Panc1 (cell line): Measurements from ENCODE around the gene PPEF1. TPM values are rescaled to one million over a fixed set of nuclear protein-coding genes. Genes with fewer than 3 reads are reported as not detected.

Source experiments
- ATAC-seq: fragments of 200-7000 bp; cut with Tn5 transposase; 2 replicates; pipeline ENCODE4 v1.9.1; 2020; ENCODE audit warnings: mild to moderate bottlenecking, moderate library complexity
- BruUV-seq: library from RNA; stranded (reverse); fragments of 400-500 nt; replicated peaks from 2 replicates; lab custom pipeline; 2021; lab: Mats Ljungman, UMichigan
- CTCF ChIA-PET: fragments of 300-600 bp; sonication (Branson Sonifier 250); formaldehyde crosslinking; loops from one replicate; lab custom pipeline; 2022; ENCODE audit warnings: antibody characterized with exemption; lab: Charles Lee
- POLR2A ChIA-PET: fragments of 300-600 bp; sonication (Branson Sonifier 250); formaldehyde crosslinking; loops from one replicate; lab custom pipeline; 2022; ENCODE audit warnings: antibody characterized with exemption; lab: Charles Lee
- DNase-seq: peaks from one replicate; pipeline ENCODE4 v3.0.0-alpha.2; 2010; ENCODE audit warnings: low read depth, low spot score
- H3K27ac ChIP-seq: 2 replicates; pipeline ENCODE4 v1.5.1; 2011; ENCODE audit warnings: mild to moderate bottlenecking, low read length, inconsistent platforms
- H3K27me3 ChIP-seq: fragments of 200-500 bp; sonication (Bioruptor generic); 2 replicates; pipeline ENCODE4 v1.6.0; 2014; ENCODE audit warnings: low read length, inconsistent platforms; ENCODE audit not compliant: control insufficient read depth, insufficient read depth
- H3K36me3 ChIP-seq: fragments of 200-500 bp; sonication (Bioruptor generic); 2 replicates; pipeline ENCODE4 v1.5.1; 2014; ENCODE audit warnings: inconsistent platforms, mild to moderate bottlenecking, low read length, moderate library complexity; ENCODE audit not compliant: control insufficient read depth, insufficient read depth
- H3K4me1 ChIP-seq: 2 replicates; pipeline ENCODE4 v1.5.1; 2011; ENCODE audit warnings: inconsistent platforms, mild to moderate bottlenecking, low read length, moderate library complexity; ENCODE audit not compliant: control insufficient read depth, insufficient read depth
- H3K4me3 ChIP-seq, 2 experiments: 2 replicates each; pipeline ENCODE4 v1.5.1; 2011 to 2012; ENCODE audit warnings: low read depth in 2 of 2, low read length in 2 of 2, mild to moderate bottlenecking in 2 of 2, inconsistent platforms in 1 of 2, moderate library complexity in 1 of 2
- H3K9me3 ChIP-seq: fragments of 200-500 bp; sonication (Bioruptor generic); 2 replicates; pipeline ENCODE4 v1.5.1; 2014; ENCODE audit warnings: low read depth, mild to moderate bottlenecking, inconsistent platforms, low read length, moderate library complexity; ENCODE audit not compliant: control insufficient read depth, insufficient read depth
- POLR2AphosphoS5 ChIP-seq: IDR thresholded peaks from 2 replicates; pipeline ENCODE4 v1.6.1; 2012; ENCODE audit warnings: mild to moderate bottlenecking, low read depth, low read length, moderate library complexity
- SIN3A ChIP-seq: IDR thresholded peaks from 2 replicates; pipeline ENCODE4 v1.6.1; 2012; ENCODE audit warnings: low read depth, mild to moderate bottlenecking, low read length, moderate library complexity, borderline replicate concordance; ENCODE audit not compliant: insufficient read depth
- TCF7L2 ChIP-seq: IDR thresholded peaks from 2 replicates; pipeline ENCODE4 v1.6.1; 2011; ENCODE audit warnings: mild to moderate bottlenecking, low read depth, low read length, inconsistent platforms
- in situ Hi-C: cut with HindIII; loops from 2 replicates; pipeline ENCODE4 v1.10.0; 2016; ENCODE audit warnings: low sequenced_read_pairs, low pct_unique_long_range_greater_than_20kb
- intact Hi-C: fragments of 100-400 bp; cut with micrococcal nuclease; formaldehyde crosslinking; loops from one replicate; pipeline ENCODE4 v1.10.0; 2022; ENCODE audit not compliant: unreplicated experiment
- total RNA-seq: library from RNA; stranded (reverse); gene quantifications from one replicate; pipeline ENCODE4 v1.2.1, GENCODE V29; 2021; ENCODE audit not compliant: unreplicated experiment
- TF ChIP-seq, protein P1 (sequence below), 2 experiments: IDR thresholded peaks; 2 replicates each; pipeline ENCODE4 v1.6.1; 2011 to 2012; ENCODE audit warnings: low read depth in 2 of 2, control low read depth in 1 of 2, low read length in 1 of 2, mild to moderate bottlenecking in 1 of 2, moderate library complexity in 1 of 2; ENCODE audit not compliant: insufficient read depth in 1 of 2
- TF ChIP-seq, protein P2 (sequence below): fragments of 450-650 bp; IDR thresholded peaks from 2 replicates; pipeline ENCODE4 v1.5.1; 2017; ENCODE audit warnings: mild to moderate bottlenecking

The PPEF1 gene
- total RNA-seq, 1 experiment from 2014 or later: not detected

DNA sequence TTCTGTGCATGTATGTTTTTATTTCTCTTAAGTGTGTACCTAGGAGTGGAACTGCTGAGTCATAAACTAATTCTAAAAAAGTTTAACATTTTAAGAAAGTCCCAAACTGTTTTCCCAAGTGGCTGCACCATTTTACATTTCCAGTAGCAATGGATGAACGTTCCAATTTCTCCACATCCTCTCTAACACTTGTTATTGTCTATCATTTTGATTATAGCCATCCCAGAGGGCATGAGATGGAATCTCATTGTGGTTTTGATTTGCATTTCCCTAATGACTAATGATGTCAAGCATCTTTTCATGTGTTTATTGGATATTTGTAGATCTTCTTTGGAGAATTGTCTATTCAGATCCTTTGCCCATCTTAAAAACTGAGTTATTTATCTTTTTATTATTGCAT is 82.5 kb downstream of the PPEF1 start:
- Histone ChIP-seq H3K27ac (no peak overlapping the region), H3K4me3 (no peak overlapping the region), H3K4me1 (no peaks in the 10 kb centered on the region), H3K9me3 (no peaks in the 10 kb centered on the region), H3K27me3 (no peaks in the 10 kb centered on the region), H3K36me3 (no peaks in the 10 kb centered on the region)
- TF ChIP-seq POLR2AphosphoS5 (no peak), SIN3A (no peak), TCF7L2 (no peak)
- TF ChIP-seq, protein P1, sequence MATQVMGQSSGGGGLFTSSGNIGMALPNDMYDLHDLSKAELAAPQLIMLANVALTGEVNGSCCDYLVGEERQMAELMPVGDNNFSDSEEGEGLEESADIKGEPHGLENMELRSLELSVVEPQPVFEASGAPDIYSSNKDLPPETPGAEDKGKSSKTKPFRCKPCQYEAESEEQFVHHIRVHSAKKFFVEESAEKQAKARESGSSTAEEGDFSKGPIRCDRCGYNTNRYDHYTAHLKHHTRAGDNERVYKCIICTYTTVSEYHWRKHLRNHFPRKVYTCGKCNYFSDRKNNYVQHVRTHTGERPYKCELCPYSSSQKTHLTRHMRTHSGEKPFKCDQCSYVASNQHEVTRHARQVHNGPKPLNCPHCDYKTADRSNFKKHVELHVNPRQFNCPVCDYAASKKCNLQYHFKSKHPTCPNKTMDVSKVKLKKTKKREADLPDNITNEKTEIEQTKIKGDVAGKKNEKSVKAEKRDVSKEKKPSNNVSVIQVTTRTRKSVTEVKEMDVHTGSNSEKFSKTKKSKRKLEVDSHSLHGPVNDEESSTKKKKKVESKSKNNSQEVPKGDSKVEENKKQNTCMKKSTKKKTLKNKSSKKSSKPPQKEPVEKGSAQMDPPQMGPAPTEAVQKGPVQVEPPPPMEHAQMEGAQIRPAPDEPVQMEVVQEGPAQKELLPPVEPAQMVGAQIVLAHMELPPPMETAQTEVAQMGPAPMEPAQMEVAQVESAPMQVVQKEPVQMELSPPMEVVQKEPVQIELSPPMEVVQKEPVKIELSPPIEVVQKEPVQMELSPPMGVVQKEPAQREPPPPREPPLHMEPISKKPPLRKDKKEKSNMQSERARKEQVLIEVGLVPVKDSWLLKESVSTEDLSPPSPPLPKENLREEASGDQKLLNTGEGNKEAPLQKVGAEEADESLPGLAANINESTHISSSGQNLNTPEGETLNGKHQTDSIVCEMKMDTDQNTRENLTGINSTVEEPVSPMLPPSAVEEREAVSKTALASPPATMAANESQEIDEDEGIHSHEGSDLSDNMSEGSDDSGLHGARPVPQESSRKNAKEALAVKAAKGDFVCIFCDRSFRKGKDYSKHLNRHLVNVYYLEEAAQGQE (IDR thresholded peaks at IDR 0.05; ENCODE audit: insufficient read depth in 1 of 2, low read depth in 2 of 2, low read length in 1 of 2): no peak
- TF ChIP-seq, protein P2, sequence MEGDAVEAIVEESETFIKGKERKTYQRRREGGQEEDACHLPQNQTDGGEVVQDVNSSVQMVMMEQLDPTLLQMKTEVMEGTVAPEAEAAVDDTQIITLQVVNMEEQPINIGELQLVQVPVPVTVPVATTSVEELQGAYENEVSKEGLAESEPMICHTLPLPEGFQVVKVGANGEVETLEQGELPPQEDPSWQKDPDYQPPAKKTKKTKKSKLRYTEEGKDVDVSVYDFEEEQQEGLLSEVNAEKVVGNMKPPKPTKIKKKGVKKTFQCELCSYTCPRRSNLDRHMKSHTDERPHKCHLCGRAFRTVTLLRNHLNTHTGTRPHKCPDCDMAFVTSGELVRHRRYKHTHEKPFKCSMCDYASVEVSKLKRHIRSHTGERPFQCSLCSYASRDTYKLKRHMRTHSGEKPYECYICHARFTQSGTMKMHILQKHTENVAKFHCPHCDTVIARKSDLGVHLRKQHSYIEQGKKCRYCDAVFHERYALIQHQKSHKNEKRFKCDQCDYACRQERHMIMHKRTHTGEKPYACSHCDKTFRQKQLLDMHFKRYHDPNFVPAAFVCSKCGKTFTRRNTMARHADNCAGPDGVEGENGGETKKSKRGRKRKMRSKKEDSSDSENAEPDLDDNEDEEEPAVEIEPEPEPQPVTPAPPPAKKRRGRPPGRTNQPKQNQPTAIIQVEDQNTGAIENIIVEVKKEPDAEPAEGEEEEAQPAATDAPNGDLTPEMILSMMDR: no peak
- in situ Hi-C loops: no loop called here
- no peak for DNase-seq
- CTCF ChIA-PET: no interaction called here
- POLR2A ChIA-PET: no interaction called here
- ATAC-seq: no peak
- no TSS peak for BruUV-seq
- intact Hi-C loops: no loop called here

DNA sequence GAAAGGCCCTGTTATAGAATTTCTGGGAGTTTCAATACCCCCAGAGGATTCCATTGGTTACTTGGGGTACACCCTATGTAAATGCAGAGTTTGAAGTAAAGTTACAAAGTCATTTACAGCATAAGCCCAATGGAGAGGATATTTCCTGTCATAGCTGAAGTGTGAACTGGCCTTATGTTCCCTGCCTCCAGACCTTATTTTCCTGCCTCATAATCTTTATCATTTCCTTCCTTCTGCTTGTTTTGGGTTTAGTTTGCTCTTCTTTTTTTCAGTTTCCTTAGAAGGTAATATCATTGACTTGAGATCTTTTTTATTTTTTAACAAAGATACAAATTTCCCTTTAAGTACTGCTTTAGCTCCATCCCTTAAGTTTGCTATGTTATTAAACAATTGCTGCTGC is 85.4 kb downstream of the PPEF1 start:
- in situ Hi-C loops (no loop called here), intact Hi-C loops (no loop called here)
- Histone ChIP-seq H3K4me1 (no peaks in the 10 kb centered on the region), H3K9me3 (no peaks in the 10 kb centered on the region), H3K36me3 (no peaks in the 10 kb centered on the region), H3K4me3 (no peak overlapping the region), H3K27ac (no peak overlapping the region), H3K27me3 (no peaks in the 10 kb centered on the region)
- no peak for DNase-seq
- no TSS peak for BruUV-seq
- no peak for ATAC-seq
- ChIA-PET CTCF (no interaction called here), POLR2A (no interaction called here)
- TF ChIP-seq POLR2AphosphoS5: no peak
- TF ChIP-seq TCF7L2: no peak
- TF ChIP-seq, protein P2: no peak
- TF ChIP-seq SIN3A: no peak
- TF ChIP-seq, protein P1 (IDR thresholded peaks at IDR 0.05; ENCODE audit: insufficient read depth in 1 of 2, low read depth in 2 of 2, low read length in 1 of 2): no peak
